ENCODE measurements around the gene JPH4.
"Not testable (repeated sequence)": the region's sequence is repeated elsewhere in the genome, so short reads cannot be mapped to it uniquely, and the experiment has no call there.

Gene JPH4

DNA sequence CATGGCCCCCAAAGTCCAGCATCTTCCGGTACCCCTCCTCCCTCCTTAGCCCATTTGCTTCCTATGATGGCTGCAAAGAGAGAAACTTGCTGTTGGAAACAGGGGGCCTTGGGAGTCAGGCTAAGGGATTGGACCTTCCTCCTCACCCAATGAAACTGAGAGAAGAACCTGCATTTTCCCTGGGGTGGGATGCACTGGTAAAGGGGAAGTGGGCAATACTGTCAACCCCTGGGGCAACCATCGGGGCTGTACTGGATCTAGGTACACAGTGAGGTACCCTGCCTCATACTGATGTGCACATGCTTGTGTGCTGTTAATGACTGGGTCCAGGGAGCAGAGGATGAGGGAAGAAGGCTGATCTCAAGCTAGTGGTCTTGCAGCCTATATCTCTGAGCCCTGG is 11.0 kb upstream of the JPH4 start:
- no peak overlapping the region for H3K27ac ChIP-seq
- no peak for TF ChIP-seq CTCF (IDR thresholded peaks at IDR 0.05)
- DNase-seq (ENCODE audit: low spot score), result no peak
- H3K4me3 ChIP-seq, result no peak overlapping the region

DNA sequence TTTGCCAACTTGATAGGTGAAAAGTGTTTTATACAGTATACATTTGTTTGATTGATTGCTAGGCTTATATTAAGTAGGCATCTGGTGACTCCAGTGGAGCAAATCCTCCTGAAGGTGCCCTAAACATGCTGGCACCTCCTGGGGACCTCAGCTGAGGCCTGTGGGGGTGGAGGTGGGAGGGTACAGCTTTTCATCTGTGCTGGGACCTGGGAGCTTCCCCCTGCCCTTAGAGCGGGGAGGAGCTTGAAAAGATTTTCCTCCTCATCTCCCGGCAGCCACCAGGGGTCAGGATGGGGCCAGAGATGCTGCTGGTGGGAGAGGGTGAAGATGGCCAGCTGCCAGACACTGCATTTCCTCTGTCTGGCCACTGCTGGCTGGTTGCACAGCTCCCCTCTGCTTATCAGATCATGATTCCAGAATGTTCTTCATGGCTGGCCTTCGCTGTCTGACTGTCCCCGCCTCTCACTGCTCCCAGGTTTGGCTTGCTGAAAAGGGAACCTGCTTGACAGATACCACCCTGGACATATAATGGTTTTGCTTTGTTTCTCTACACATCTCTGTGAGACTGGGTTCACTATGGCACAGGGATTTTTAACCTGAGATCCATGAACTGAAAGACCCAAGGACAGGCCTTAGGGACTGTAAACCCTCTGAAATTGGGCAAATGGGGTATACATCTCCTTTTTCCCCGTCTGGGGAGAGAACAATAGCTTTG is 10.5 kb upstream of the JPH4 start:
- TF ChIP-seq CTCF (IDR thresholded peaks at IDR 0.05), result peak; percentile 22
- no peak overlapping the region for H3K27ac ChIP-seq
- no peak for DNase-seq (ENCODE audit: low spot score)
- no peak overlapping the region for H3K4me3 ChIP-seq

DNA sequence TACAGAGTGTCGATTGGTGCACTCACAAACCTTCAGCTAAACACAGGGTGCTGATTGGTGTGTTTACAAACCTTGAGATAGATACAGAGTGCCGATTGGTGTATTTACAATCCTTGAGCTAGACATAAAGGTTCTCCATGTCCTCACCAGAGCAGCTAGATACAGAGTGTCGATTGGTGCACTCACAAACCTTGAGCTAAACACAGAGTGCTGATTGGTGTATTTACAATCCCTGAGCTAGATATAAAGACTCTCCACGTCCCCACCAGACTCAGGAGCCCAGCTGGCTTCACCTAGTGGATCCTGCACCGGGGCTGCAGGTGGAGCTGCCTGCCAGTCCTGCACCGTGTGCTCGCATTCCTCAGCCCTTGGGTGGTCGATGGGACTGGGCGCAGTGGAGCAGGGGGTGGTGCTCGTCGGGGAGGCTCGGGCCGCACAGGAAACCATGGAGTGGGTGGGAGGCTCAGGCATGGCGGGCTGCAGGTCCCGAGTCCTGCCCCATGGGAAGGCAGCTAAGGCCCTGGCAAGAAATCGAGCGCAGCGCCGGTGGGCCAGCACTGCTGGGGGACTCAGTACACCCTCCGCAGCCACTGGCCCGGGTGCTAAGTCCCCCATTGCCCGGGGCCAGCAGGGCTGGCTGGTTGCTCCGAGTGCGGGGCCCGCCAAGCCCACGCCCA is 6.1 kb upstream of the JPH4 start:
- not testable (repeated sequence) for H3K4me3 ChIP-seq; H3K27ac ChIP-seq; DNase-seq (ENCODE audit: low spot score)

DNA sequence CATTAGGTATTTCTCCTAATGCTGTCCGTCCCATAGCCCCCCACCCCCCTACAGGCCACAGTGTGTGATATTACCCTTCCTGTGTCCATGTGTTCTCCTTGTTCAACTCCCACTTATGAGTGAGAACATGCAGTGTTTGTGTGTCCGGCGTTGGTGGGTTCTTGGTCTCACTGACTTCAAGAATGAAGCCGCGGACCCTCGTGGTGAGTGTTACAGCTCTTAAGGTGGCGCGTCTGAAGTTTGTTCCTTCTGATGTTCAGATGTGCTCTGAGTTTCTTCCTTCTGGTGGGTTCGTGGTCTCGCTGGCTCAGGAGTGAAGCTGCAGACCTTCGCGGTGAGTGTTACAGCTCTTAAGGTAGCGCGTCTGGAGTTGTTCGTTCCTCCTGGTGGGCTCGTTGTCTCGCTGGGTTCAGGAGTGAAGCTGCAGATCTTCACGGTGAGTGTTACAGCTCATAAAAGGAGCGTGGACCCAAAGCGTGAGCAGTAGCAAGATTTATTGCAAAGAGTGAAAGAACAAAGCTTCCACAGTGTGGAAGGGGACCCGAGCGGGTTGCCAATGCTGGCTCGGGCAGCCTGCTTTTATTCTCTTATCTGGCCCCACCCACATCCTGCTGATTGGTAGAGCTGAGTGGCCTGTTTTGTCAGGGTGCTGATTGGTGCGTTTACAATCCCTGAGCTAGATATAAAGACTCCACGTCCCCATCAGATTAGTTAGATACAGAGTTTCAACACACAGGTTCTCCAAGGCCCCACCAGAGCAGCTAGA is 5.4 kb upstream of the JPH4 start:
- H3K4me3 ChIP-seq; DNase-seq (ENCODE audit: low spot score); H3K27ac ChIP-seq: not testable (repeated sequence)

DNA sequence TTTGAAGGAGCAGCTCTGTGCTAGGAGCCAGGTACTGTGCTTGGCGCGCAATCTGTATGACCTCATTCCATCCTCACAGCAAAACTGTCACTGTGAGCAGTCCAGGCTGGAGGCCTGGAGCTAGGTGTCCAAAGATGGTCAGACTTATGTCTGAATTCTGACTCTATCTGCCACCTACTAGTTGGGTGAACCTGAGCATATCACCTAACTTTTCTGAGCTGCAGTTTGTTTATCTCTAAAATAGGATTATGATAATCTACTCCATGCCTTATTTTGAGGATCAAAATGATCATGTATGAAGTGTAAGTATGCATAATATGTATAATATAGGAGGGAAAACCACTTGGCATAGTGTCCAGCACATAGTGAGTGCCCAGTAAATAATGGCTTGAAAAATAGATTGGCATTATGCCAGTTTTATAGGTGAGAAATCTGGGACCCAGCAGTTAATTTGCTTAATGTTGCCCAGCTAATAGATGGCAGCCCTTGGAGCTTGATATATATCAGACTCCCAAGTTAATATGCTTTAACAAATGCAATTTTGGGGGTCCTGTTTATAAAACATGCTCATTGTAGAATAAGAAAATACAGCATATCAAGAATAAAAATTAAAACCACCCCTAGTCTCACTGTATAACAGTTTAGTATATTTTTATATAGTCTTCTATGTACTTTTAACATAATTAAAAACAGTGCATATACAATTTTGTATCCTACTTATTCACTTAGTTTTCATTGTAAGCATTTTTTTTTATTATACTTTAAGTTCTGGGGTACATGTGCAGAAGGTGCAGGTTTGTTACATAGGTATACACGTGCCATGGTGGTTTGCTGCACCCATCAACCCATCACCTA is 4.5 kb upstream of the JPH4 start:
- TF ChIP-seq CTCF (IDR thresholded peaks at IDR 0.05), result no peak
- no peak for DNase-seq (ENCODE audit: low spot score)
- Histone ChIP-seq H3K27ac (no peak overlapping the region), H3K4me3 (no peak overlapping the region)

GRCh38 chr14:23580948-23581281 is 2.3 kb upstream of the JPH4 start:
- Histone ChIP-seq H3K4me3 (no peak overlapping the region), H3K27ac (no peak overlapping the region)
- no peak for TF ChIP-seq CTCF (IDR thresholded peaks at IDR 0.05)
- DNase-seq (ENCODE audit: low spot score), result no peak

DNA sequence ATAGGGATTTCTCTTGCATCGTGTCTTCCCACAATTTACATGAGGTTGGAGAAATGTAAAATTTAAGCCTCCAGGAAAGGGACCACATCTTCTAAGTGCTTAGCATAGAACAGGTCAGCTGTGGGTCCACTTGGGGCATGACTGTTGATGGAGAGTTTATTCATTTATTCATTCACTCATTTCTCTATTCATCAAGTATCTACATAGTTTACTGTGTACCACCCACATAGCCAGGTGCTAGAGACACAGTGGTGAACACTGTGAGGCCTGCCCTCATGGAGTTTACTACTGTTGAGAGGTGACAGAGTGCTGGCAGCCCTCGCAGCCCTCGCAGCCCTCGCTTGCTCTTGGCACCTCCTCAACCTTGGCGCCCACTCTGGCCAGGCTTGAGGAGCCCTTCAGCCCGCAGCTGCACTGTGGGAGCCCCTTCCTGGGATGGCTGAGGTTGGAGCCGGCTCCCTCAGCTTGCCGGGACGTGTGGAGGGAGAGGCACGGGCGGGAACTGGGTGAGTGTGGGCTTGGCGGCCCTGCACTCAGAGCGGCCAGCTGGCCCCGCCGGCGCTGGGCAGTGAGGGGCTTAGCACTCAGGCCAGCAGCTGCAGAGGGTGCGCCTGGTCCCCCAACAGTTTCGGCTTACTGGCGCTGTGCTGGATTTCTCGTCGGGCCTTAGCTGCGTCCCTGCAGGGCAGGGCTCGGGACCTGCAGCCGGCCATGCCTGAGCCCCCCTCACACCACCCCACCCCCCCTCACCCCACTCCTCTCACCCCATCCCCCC is 1.7 kb upstream of the JPH4 start:
- no peak for DNase-seq (ENCODE audit: low spot score)
- TF ChIP-seq CTCF (IDR thresholded peaks at IDR 0.05), result no peak
- H3K27ac ChIP-seq, result no peak overlapping the region
- H3K4me3 ChIP-seq, result no peak overlapping the region
